ENCODE data around the gene B9D1.

B9D1 gene

GRCh38 chr17:19304751-19305150 lies 57.8 kb downstream of the B9D1 start:
- no peak for DNase-seq (ENCODE audit: low read depth)
- no peak overlapping the region for H3K4me3 ChIP-seq (ENCODE audit: low read depth, low read length)
- TF ChIP-seq, protein P1, sequence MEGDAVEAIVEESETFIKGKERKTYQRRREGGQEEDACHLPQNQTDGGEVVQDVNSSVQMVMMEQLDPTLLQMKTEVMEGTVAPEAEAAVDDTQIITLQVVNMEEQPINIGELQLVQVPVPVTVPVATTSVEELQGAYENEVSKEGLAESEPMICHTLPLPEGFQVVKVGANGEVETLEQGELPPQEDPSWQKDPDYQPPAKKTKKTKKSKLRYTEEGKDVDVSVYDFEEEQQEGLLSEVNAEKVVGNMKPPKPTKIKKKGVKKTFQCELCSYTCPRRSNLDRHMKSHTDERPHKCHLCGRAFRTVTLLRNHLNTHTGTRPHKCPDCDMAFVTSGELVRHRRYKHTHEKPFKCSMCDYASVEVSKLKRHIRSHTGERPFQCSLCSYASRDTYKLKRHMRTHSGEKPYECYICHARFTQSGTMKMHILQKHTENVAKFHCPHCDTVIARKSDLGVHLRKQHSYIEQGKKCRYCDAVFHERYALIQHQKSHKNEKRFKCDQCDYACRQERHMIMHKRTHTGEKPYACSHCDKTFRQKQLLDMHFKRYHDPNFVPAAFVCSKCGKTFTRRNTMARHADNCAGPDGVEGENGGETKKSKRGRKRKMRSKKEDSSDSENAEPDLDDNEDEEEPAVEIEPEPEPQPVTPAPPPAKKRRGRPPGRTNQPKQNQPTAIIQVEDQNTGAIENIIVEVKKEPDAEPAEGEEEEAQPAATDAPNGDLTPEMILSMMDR (IDR thresholded peaks at IDR 0.05; ENCODE audit: low read depth, low read length, missing control alignments), result no peak

GRCh38 chr17:19304209-19304608 lies 58.3 kb downstream of the B9D1 start:
- DNase-seq (ENCODE audit: low read depth), result no peak
- TF ChIP-seq, protein P1 (IDR thresholded peaks at IDR 0.05; ENCODE audit: low read depth, low read length, missing control alignments), result no peak
- H3K4me3 ChIP-seq (ENCODE audit: low read depth, low read length), result no peak overlapping the region

DNA sequence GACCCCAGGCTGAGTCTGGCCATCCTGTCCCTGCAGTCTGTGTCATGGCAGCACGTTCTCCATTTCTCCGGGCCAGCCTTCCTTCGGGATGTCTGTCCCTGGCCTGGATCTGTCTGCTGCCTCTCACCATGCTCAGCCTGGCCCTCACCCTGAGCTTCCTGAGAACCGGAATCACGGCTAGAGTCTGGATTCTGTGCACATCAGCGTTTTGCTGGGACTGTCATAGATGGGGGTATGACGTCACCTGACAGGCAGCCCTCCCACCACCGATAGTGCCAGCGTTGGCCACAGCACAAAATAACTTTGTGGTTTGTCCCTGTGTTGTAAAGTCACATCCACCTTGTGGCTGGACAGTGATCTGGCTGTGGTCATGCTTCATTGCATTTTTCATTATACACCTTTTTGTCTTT lies 59.2 kb downstream of the B9D1 start:
- TF ChIP-seq, protein P1 (IDR thresholded peaks at IDR 0.05; ENCODE audit: low read depth, low read length, missing control alignments), result no peak
- no peak for DNase-seq (ENCODE audit: low read depth)
- no peak overlapping the region for H3K4me3 ChIP-seq (ENCODE audit: low read depth, low read length)

- no peak for DNase-seq (ENCODE audit: low read depth)
- H3K4me3 ChIP-seq (ENCODE audit: low read depth, low read length), result no peak overlapping the region
- TF ChIP-seq, protein P1 (IDR thresholded peaks at IDR 0.05; ENCODE audit: low read depth, low read length, missing control alignments), result no peak
These were observed 59.7 kb downstream of the B9D1 start for GRCh38 chr17:19302791-19303331.

DNA sequence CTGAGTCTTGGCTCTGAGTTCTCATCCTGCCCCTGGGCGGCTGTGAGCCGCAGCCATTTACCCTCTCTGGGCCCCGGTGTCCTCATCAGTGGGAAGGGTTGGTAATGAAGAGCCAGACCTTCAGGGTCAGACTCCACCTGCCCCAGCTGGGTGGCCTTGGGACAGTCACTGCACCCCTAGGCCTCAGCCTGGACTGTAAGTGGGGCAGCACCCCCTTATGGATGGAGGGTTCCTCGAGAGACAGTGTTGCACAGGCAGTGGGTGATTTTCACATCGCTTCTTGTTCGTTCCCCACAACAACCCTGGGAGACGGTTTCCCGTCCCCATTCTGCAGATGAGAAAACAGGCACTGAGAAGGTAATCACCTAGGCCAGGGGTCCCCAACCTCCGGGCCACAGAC lies 60.5 kb downstream of the B9D1 start:
- H3K4me3 ChIP-seq (ENCODE audit: low read depth, low read length), result no peak overlapping the region
- TF ChIP-seq, protein P1 (IDR thresholded peaks at IDR 0.05; ENCODE audit: low read depth, low read length, missing control alignments), result no peak
- no peak for DNase-seq (ENCODE audit: low read depth)

GRCh38 chr17:19301274-19301951 lies 61.1 kb downstream of the B9D1 start:
- H3K4me3 ChIP-seq (ENCODE audit: low read depth, low read length), result no peak overlapping the region
- no peak for DNase-seq (ENCODE audit: low read depth)
- TF ChIP-seq, protein P1 (IDR thresholded peaks at IDR 0.05; ENCODE audit: low read depth, low read length, missing control alignments), result no peak

- TF ChIP-seq, protein P1 (IDR thresholded peaks at IDR 0.05; ENCODE audit: low read depth, low read length, missing control alignments), result no peak
- H3K4me3 ChIP-seq (ENCODE audit: low read depth, low read length), result no peak overlapping the region
- no peak for DNase-seq (ENCODE audit: low read depth)
These were observed 62.7 kb downstream of the B9D1 start for GRCh38 chr17:19299866-19300265.

Data from GM12864 (cell line).